HG03520 (cell line): ENCODE measurements around the gene ZNF207.
"Not testable (repeated sequence)": the region's sequence is repeated elsewhere in the genome, so short reads cannot be mapped to it uniquely, and the experiment has no call there.

Source experiments
- ATAC-seq: cut with Tn5 transposase; IDR thresholded peaks from one replicate; pipeline ENCODE4 v1.9.1; 2021; ENCODE audit warnings: mild to moderate bottlenecking, moderate library complexity; ENCODE audit not compliant: unreplicated experiment

The ZNF207 gene

GRCh38 chr17:32385121-32385520, 35.2 kb downstream of the ZNF207 start:
- no peak for ATAC-seq

- no peak for ATAC-seq
Measured at GRCh38 chr17:32385971-32386370, 36.0 kb downstream of the ZNF207 start.

GRCh38 chr17:32386844-32387243, 36.9 kb downstream of the ZNF207 start:
- ATAC-seq: no peak

GRCh38 chr17:32388128-32388527, 38.2 kb downstream of the ZNF207 start:
- ATAC-seq: not testable (repeated sequence)

GRCh38 chr17:32388613-32389459, 38.9 kb downstream of the ZNF207 start:
- no peak for ATAC-seq

- no peak for ATAC-seq
Measured at GRCh38 chr17:32393904-32394303, 43.9 kb downstream of the ZNF207 start.

- ATAC-seq: no peak
Measured at GRCh38 chr17:32396343-32396742, 46.4 kb downstream of the ZNF207 start.

- ATAC-seq: no peak
Measured at GRCh38 chr17:32398946-32399345, 49.0 kb downstream of the ZNF207 start.

- not testable (repeated sequence) for ATAC-seq
Measured at GRCh38 chr17:32410085-32410484, 60.1 kb downstream of the ZNF207 start.

GRCh38 chr17:32426894-32427293, 76.9 kb downstream of the ZNF207 start:
- ATAC-seq: no peak

- no peak for ATAC-seq
Measured at GRCh38 chr17:32429598-32429997, 79.6 kb downstream of the ZNF207 start.
